ENCODE measurements around the gene CDH8. TPM values are rescaled to one million over a fixed set of nuclear protein-coding genes. Genes with fewer than 3 reads are reported as not detected.

Gene CDH8
- total RNA-seq, 2 experiments from 2014 or later, result not detected

- no peaks in the 10 kb centered on the region for H3K4me1 Mint-ChIP-seq (ENCODE audit: low read depth)
Measured at GRCh38 chr16:62021161-62021581, 15.1 kb downstream of the CDH8 start.

GRCh38 chr16:62020681-62021080, 15.6 kb downstream of the CDH8 start:
- H3K4me1 Mint-ChIP-seq (ENCODE audit: low read depth), result no peaks in the 10 kb centered on the region
- H3K4me3 Mint-ChIP-seq, result no peak overlapping the region
- POLR2A ChIA-PET, result no interaction called here
- peaks cover 23% of the 10 kb centered on the region for H3K9me3 Mint-ChIP-seq (ENCODE audit: insufficient read depth)
- no peaks in the 10 kb centered on the region for H3K27me3 Mint-ChIP-seq (ENCODE audit: low read depth)
- no peak for DNase-seq
- no peak for ATAC-seq
- no peak overlapping the region for H3K27ac Mint-ChIP-seq
- CTCF ChIA-PET, result no interaction called here
- H3K36me3 Mint-ChIP-seq (ENCODE audit: low read depth), result no peaks in the 10 kb centered on the region

More at GRCh38 chr16:62021161-62021581, 15.1 kb downstream of the CDH8 start:
- H3K27me3 Mint-ChIP-seq (ENCODE audit: low read depth), result no peaks in the 10 kb centered on the region
- H3K4me3 Mint-ChIP-seq, result no peak overlapping the region
- H3K36me3 Mint-ChIP-seq (ENCODE audit: low read depth), result no peaks in the 10 kb centered on the region
- no peak for DNase-seq
- CTCF ChIA-PET, result no interaction called here
- POLR2A ChIA-PET, result no interaction called here
- no peak for ATAC-seq
- no peak overlapping the region for H3K27ac Mint-ChIP-seq
- H3K9me3 Mint-ChIP-seq (ENCODE audit: insufficient read depth), result peaks cover 23% of the 10 kb centered on the region

GRCh38 chr16:62019851-62020250, 16.4 kb downstream of the CDH8 start:
- Mint-ChIP-seq H3K27me3 (ENCODE audit: low read depth) (no peaks in the 10 kb centered on the region), H3K27ac (no peak overlapping the region), H3K9me3 (ENCODE audit: insufficient read depth) (peaks cover 23% of the 10 kb centered on the region), H3K4me1 (ENCODE audit: low read depth) (no peaks in the 10 kb centered on the region), H3K4me3 (no peak overlapping the region), H3K36me3 (ENCODE audit: low read depth) (no peaks in the 10 kb centered on the region)
- no peak for ATAC-seq
- ChIA-PET CTCF (no interaction called here), POLR2A (no interaction called here)
- DNase-seq, result no peak

DNA sequence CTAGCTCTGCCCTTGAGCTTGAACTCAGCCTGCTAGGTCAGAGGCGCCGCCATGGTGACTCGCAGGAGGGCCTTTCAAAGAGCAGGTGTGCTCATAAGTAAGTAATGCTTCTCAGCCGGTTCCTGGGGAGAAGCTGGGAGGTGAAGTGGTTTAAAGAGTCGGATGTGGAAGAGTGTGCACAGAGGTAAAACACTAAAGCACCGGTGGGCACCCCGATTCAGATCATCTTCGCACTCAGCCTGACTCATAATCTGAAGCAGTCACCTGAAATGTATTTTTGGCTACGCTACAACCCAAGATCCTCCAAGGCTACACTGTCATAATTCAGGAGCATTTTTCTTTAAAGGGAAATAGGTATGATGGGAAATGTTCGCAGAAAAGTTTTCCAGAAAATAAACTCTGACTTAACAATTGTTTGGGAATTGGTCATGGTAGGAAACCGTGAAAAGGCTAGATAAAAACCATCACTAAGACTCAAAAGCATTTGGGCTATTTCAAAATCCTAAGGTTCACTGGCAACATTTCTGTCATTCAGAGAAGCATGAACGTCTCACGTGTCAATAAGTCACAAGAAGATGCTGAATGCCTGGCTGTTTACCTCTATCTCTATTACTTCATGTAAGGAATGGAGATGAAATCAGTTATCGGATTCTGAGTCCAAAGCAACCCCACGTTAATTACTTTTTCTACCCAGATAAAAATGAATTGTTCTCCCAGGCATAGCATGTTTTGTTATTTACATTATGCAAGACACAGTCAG, 17.8 kb downstream of the CDH8 start:
- Mint-ChIP-seq H3K27me3 (ENCODE audit: low read depth) (no peaks in the 10 kb centered on the region), H3K4me3 (no peak overlapping the region), H3K36me3 (ENCODE audit: low read depth) (no peaks in the 10 kb centered on the region), H3K9me3 (ENCODE audit: insufficient read depth) (peaks cover 23% of the 10 kb centered on the region), H3K4me1 (ENCODE audit: low read depth) (no peaks in the 10 kb centered on the region), H3K27ac (no peak overlapping the region)
- POLR2A ChIA-PET, result no interaction called here
- no peak for DNase-seq
- CTCF ChIA-PET, result no interaction called here
- no peak for ATAC-seq

DNA sequence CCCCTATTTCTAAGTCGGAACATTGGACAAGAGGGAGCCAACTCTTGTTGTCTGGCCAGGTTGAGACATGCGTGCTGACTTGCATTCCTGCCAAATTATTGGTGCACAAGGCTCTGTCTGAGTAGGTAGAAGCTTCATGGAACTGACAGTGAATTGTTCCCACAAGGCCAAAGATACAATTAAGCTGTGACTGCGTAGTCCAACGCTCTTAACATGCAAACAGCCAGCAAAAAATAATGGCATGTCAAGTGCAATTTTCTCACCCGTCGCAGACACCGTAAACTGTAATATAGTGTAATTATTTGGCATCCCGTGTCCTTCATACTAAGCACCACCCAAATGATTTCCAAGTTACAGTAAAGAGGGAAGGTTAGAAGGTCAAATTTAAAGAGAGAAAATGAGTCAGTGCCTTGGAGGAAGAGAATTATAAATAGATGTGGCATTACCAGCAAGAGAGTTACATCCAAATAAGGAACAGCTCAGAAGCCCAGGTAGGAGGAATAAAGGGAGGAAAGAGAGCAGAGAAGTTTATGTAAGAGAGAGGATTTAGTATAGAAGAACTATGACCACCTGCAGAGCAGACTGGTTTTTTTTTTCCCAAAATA, 21.8 kb downstream of the CDH8 start:
- CTCF ChIA-PET, result no interaction called here

GRCh38 chr16:62010186-62010585, 26.1 kb downstream of the CDH8 start:
- DNase-seq, result no peak
- no peak for ATAC-seq
- H3K9me3 Mint-ChIP-seq (ENCODE audit: insufficient read depth), result peaks cover 8% of the 10 kb centered on the region
- H3K27ac Mint-ChIP-seq, result no peak overlapping the region
- H3K27me3 Mint-ChIP-seq (ENCODE audit: low read depth), result no peaks in the 10 kb centered on the region
- POLR2A ChIA-PET, result no interaction called here
- no peaks in the 10 kb centered on the region for H3K4me1 Mint-ChIP-seq (ENCODE audit: low read depth)
- H3K36me3 Mint-ChIP-seq (ENCODE audit: low read depth), result no peaks in the 10 kb centered on the region
- H3K4me3 Mint-ChIP-seq, result no peak overlapping the region
- CTCF ChIA-PET, result no interaction called here

More for the DNA sequence above, 21.8 kb downstream of the CDH8 start:
- Mint-ChIP-seq H3K4me3 (no peak overlapping the region), H3K27me3 (ENCODE audit: low read depth) (no peaks in the 10 kb centered on the region), H3K27ac (no peak overlapping the region), H3K36me3 (ENCODE audit: low read depth) (no peaks in the 10 kb centered on the region), H3K9me3 (ENCODE audit: insufficient read depth) (peaks cover 22% of the 10 kb centered on the region), H3K4me1 (ENCODE audit: low read depth) (no peaks in the 10 kb centered on the region)
- DNase-seq (no peak), ATAC-seq (no peak)
- POLR2A ChIA-PET, result no interaction called here

- H3K27me3 Mint-ChIP-seq (ENCODE audit: low read depth), result no peaks in the 10 kb centered on the region
- H3K36me3 Mint-ChIP-seq (ENCODE audit: low read depth), result no peaks in the 10 kb centered on the region
- no peak overlapping the region for H3K27ac Mint-ChIP-seq
- ChIA-PET POLR2A (no interaction called here), CTCF (no interaction called here)
- no peak for DNase-seq
- no peak overlapping the region for H3K4me3 Mint-ChIP-seq
- no peak for ATAC-seq
- peaks cover 13% of the 10 kb centered on the region for H3K9me3 Mint-ChIP-seq (ENCODE audit: insufficient read depth)
- no peaks in the 10 kb centered on the region for H3K4me1 Mint-ChIP-seq (ENCODE audit: low read depth)
Measured at GRCh38 chr16:61998460-61998859, 37.8 kb downstream of the CDH8 start.

DNA sequence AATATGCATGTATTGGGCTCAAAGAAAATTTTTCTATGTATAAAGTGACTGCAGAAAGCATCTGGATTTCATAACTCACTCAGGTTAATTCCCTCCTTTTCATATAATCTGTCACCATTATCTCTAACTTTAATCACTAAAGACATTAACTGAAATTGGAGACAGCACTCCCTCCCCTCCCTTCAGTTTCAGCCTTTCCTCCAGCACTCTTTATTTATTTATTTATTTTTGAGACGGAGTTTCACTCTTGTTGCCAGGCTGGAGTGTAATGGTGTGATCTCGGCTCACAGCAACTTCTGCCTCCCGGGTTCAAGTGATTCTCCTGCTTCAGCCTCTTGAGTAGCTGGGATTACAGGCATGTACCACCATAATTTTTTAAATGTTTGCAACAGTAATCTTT, 43.1 kb downstream of the CDH8 start:
- Mint-ChIP-seq H3K4me1 (ENCODE audit: low read depth) (no peaks in the 10 kb centered on the region), H3K36me3 (ENCODE audit: low read depth) (no peaks in the 10 kb centered on the region), H3K4me3 (no peak overlapping the region), H3K9me3 (ENCODE audit: insufficient read depth) (peaks cover 13% of the 10 kb centered on the region), H3K27me3 (ENCODE audit: low read depth) (no peaks in the 10 kb centered on the region), H3K27ac (no peak overlapping the region)
- DNase-seq, result no peak
- ChIA-PET POLR2A (no interaction called here), CTCF (no interaction called here)
- no peak for ATAC-seq

GRCh38 chr16:61987474-61988012, 48.7 kb downstream of the CDH8 start:
- no peaks in the 10 kb centered on the region for H3K27me3 Mint-ChIP-seq (ENCODE audit: low read depth)
- H3K4me1 Mint-ChIP-seq (ENCODE audit: low read depth), result no peaks in the 10 kb centered on the region
- POLR2A ChIA-PET, result no interaction called here
- no peak overlapping the region for H3K27ac Mint-ChIP-seq
- no peak overlapping the region for H3K4me3 Mint-ChIP-seq
- no peak for DNase-seq
- no peaks in the 10 kb centered on the region for H3K36me3 Mint-ChIP-seq (ENCODE audit: low read depth)
- no peak for ATAC-seq
- CTCF ChIA-PET, result no interaction called here
- peaks cover 5% of the 10 kb centered on the region for H3K9me3 Mint-ChIP-seq (ENCODE audit: insufficient read depth)

GRCh38 chr16:61969077-61969382, 67.2 kb downstream of the CDH8 start:
- no peak overlapping the region for H3K4me3 Mint-ChIP-seq
- no peak overlapping the region for H3K27ac Mint-ChIP-seq
- POLR2A ChIA-PET, result no interaction called here
- CTCF ChIA-PET, result no interaction called here
- no peaks in the 10 kb centered on the region for H3K27me3 Mint-ChIP-seq (ENCODE audit: low read depth)
- DNase-seq (no peak), ATAC-seq (no peak)
- no peaks in the 10 kb centered on the region for H3K4me1 Mint-ChIP-seq (ENCODE audit: low read depth)
- H3K9me3 Mint-ChIP-seq (ENCODE audit: insufficient read depth), result peaks cover 16% of the 10 kb centered on the region
- H3K36me3 Mint-ChIP-seq (ENCODE audit: low read depth), result no peaks in the 10 kb centered on the region

DNA sequence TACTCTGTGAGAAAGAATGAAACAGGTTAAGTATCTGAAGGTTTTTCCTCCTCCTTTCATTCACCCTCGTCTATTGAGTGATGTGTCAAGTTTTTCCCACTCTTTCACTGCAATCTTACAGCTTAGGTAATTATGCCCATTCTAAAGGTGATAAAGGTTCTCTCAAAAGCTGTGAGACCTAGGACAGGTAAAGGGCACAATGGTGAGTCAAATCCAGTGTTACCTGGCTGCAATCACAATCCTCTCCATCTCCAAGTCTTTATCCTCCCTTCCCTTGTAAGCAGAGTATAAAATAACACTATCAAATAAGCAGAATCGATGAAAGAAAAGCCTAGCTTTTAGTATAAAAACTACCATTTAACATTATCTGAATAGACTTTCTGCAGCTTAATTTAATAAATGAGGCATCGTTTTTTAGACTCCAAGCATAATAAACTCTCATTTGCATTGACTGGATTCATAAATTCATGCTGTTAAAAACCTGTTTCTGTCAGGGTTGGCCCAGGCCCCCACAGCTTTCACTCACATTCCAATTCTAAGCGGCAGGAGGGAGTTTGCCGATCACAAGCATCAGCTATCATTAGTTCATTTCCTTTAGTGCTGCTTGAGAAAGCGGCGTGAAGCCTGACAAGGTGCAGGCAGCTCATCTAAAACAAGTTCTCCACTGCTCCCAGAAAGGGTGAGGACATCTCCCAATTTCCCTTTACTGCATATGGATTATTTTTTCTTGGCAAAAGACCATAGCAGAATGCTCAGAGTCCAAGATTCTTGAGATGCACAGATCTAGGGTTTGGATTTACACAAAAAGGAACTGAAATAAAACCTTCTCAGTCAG, 67.8 kb downstream of the CDH8 start:
- Mint-ChIP-seq H3K4me1 (ENCODE audit: low read depth) (no peaks in the 10 kb centered on the region), H3K4me3 (no peak overlapping the region), H3K27ac (no peak overlapping the region), H3K36me3 (ENCODE audit: low read depth) (no peaks in the 10 kb centered on the region), H3K27me3 (ENCODE audit: low read depth) (no peaks in the 10 kb centered on the region), H3K9me3 (ENCODE audit: insufficient read depth) (peaks cover 16% of the 10 kb centered on the region)
- CTCF ChIA-PET, result no interaction called here
- ATAC-seq, result no peak
- no peak for DNase-seq
- POLR2A ChIA-PET, result no interaction called here

GRCh38 chr16:61957075-61957855, 79.0 kb downstream of the CDH8 start:
- no peak for ATAC-seq
- Mint-ChIP-seq H3K4me1 (ENCODE audit: low read depth) (no peaks in the 10 kb centered on the region), H3K27ac (no peak overlapping the region), H3K36me3 (ENCODE audit: low read depth) (no peaks in the 10 kb centered on the region), H3K9me3 (ENCODE audit: insufficient read depth) (peaks cover 5% of the 10 kb centered on the region), H3K4me3 (no peak overlapping the region), H3K27me3 (ENCODE audit: low read depth) (no peaks in the 10 kb centered on the region)
- POLR2A ChIA-PET, result no interaction called here
- no peak for DNase-seq
- CTCF ChIA-PET, result no interaction called here

Data from activated CD8-positive, alpha-beta T cell treated with anti-CD3 and anti-CD28 coated beads, Interleukin-2, amount 10 ng/mL, durations not matched to agents 7 days and 5 days (primary cell).